ENCODE measurements around the gene C3.
"Not testable (repeated sequence)": the region's sequence is repeated elsewhere in the genome, so short reads cannot be mapped to it uniquely, and the experiment has no call there.

C3 gene

DNA sequence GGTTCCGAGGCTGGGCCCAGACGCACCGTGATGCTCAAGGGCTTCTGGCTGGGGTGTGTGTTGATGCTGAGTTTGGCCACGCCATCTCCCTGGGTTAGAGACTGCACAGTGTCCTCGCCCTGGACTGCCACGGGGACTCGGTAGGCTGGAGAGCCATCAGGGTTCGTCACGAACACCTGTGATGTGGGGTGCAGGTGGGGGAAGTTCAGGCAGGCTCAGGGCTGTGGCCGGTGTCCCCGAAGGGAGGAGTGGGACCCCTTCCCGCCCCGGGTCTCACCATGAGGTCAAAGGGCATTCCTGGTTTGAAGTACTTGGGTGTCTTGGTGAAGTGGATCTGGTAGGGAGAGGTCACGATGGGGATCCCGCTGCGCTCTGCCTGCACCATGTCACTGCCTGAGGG, 8.2 kb downstream of the C3 start:
- FAIRE-seq, result no peak

DNA sequence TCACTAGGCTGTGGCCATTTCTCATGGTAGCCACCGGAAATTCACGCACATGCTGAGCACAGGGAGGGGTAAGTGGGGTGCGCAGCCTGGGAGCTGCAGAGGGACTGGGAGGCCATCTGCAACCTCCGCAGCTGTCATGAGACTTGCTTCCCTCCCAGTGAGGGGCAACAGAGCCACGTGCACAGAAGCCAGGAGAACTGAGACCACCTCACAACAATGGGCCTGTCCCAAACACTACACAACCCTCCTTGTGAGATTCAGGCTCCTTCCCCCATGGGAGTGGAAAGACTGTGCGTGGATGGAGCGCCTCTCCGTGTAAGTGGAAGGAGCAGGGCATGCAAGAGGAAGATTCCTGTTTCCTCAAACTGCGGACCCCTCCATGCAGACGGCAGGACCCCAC, 8.8 kb downstream of the C3 start:
- FAIRE-seq, result no peak

DNA sequence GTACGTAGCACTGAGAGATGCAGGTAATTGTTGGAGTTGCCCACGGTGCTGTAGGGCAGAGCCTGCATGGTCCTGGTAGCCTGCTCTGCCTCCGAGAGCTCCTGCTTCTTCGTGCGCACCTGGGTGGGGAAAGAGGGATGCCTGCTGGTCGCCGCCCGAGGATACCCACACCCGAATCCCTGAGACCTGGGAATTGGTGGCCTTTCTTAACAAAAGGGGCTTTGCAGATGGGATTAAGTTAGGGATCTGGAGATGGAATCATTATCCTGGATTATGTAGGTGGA, 9.4 kb downstream of the C3 start:
- FAIRE-seq, result no peak

DNA sequence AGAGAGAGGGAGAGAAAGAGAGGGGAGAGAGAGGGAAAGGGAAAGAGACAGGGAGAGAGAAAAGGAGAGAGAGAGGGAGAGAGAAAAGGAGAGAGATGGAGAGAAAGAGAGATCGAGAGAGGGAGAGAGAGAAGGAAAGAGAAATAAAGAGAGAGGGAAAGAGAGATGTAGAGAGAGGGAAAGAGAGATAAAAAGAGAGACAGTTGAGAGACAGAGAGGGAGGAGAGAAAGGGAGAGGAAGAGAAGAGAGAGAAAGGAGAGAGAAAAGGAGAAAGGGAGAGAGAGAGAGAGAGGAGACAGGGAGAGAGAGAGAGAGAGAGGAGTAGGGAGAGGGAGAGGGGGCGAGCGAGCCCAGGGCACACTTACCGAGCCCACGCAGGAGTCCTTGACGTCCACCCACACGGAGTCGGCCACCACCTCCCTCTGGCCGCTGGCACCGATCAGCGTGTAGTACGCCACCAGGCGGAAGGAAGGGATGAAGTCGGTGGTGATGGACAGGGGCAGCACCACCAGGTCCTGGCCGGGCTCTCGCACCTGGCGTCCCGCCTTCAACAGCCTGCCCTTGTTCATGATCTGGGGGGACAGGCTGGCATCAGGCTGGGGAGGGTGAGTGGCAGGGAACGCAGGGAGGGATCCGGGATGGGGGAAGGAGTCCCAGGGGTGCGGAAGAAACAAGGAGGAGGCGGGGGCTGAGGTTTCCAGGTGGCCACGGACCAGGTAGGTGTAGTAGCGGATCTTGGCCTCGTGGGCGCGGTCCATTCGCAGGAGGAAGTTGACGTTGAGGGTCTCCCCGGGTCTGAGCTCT, 10.0 kb downstream of the C3 start:
- no peak for FAIRE-seq

DNA sequence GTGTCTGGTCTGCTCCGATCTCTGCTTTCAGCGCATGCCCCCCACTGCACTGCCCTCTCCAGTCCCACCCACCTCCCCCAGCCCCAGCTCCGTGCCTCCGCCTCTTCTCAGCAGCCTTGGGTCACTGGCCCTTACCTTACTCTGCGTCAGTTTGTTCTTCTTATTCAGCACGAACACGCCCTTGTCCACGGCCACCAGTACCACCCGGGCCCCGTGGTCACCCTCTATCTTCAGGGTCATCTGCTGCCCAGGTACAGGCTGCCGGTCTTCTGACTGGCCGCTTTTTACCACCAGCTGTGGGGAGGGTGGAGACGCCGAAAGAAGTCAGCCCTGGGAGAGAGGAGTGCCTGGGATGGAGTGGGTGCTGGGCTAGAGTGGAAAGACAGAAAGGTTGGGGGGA, 10.9 kb downstream of the C3 start:
- FAIRE-seq, result no peak

DNA sequence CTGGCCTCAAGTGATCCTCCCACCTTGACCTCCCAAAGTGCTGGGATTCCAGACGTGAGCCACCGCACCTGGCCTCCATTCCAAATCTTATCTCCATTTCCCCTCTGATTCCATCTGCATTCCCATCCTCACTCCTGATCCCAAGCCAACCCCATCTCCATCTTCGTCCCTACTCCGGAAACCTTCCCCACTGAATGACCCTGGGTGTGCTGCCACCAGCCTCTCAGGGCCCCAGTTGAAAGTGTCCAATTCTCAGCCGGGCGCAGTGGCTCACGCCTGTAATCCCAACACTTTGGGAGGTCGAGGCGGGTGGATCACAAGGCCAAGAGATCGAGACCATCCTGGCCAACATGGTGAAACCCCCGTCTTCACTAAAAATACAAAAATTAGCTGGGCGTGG, 11.5 kb downstream of the C3 start:
- not testable (repeated sequence) for FAIRE-seq

DNA sequence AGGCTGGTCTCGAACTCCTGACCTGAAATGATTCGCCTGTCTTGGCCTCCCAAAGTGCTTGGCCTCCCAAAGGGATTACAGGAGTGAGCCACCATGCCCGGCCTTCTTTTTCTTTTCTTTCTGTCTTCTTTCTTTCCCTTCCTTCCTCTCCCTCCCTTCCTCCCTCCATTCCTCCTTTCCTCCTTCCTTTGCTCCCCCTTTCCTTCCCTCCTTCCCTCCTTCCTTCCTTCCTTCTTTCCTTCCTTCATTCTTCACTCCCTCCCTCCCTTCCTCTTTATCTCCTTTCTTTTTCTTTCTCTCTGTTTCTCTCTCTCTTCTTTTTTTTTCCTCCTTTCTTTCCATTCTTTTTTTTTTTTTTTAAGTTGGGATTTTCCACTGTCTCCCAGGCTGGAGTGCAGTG, 12.1 kb downstream of the C3 start:
- no peak for FAIRE-seq

DNA sequence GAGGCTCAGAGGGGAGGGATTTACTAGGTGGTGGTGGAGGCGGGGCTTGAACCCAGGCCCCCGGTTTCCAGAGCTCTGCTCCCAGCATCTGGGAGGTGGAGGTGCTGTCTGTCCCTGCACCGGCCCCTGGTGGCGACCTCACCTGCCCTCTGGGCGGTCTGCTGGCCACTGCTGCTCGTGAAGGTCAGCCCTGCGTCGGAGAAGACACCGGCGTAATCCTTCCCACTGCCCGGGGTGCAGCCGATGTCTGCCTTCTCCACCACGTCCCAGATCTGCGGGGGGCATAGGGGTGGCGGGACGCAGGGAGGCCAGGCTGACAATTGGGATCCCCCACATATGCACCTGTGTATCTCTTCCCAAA, 12.8 kb downstream of the C3 start:
- no peak for FAIRE-seq

DNA sequence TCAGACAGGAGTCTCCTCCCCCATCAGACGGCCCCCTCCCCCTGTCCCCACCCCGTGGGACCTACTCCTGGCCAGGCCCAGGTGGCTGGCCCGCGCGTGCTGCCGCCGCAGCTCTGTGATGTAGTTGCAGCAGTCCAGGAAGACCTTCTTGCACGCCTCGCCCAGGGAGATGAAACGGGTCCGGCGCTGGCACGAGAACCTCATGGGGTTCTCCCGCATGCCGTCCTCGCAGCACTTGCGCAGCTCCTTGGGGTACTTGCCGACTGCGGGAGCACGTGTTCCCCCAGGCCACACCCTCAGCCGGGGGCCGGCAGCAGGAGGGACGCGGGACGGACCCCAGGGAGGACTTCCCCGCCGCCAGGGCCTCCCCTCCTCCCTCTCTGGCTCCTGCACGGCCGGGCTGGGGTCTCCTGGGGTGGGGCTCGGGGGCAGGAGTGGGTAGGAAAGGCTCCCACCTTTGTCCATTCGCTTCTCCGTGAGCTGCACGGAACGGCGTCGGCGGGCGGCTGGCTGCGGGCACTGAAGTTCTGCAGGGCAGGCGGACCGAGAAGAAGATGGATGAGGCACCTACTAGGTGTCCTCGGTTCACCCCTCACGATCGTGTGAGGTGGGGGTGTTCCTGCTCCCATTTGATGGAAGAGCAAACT, 13.3 kb downstream of the C3 start:
- no peak for FAIRE-seq

DNA sequence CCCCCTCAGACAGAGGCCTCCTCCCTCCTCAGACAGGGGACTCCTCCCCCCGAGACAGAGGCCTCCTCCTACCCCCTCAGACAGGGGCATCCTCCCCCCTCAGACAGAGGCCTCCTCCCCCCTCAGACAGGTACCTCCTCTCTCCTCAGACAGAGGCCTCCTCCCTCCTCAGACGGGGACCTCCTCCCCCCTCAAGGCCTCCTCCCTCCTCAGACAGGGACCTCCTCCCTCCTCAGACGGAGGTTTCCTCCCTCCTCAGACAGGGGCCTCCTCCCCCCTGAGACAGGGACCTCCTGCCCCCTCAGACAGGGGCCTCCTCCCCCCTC, 13.9 kb downstream of the C3 start:
- FAIRE-seq, result no peak

DNA sequence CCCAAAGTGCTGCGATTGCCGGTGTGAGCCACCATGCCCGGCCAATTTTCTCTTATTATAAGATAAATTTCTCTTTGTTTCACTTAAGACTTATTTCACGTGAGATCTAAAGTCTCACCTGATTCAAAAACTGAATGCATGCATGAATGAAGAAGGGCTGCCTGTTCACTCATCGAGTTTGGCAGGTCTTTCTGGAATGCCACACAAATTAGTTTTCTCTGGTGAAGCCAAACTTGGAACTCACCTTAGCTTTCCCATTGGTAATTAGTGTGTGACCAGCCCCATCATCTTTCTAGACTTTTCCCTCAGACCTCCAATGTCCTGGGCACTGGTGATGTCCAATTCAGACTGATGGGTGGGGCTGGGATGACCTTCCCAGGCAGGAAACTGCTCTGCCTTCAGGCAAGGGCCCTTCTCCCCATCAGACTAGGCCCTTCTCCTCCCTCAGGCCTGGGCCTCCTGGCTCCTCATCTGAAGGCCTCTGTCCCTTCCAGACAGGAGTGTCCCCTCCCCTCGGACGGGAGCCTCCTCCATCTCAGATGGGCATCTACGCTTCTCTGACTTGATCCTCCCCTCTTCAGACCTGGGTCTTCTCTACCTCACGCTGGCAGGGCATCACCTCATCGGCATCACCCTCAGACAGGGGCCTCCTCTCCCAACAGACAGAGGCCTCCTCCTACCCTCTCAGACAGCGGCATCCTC, 14.4 kb downstream of the C3 start:
- FAIRE-seq, result no peak

DNA sequence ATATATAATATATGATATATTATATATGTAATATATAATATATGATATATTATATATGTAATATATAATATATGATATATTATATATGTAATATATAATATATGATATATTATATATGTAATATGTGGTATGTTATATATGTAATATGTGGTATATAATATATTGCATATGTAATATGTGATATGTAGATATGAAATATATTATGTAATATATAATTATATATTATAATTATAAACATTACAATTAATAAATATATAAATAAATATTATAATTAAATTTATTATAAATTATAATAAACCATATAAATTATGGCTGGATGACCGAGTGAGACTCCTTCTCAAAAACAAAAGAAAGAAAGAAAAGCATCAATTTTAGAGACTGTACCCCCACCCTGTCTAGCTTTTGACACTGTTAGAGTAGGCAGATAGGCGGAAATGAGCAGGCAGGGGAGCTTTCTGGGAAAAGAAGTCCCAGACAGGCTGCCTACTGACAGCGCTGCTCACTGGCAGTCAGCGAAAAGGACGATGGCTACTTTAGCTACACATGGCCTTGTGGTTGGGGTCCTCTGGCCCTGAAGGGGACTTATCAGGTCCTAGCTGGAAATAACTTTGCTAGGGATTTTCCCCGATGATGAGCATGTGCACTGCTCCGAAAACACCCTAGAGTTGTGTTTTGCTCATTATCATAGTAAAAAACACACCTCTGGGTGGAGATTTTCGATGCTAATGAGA, 19.7 kb downstream of the C3 start:
- FAIRE-seq, result no peak

DNA sequence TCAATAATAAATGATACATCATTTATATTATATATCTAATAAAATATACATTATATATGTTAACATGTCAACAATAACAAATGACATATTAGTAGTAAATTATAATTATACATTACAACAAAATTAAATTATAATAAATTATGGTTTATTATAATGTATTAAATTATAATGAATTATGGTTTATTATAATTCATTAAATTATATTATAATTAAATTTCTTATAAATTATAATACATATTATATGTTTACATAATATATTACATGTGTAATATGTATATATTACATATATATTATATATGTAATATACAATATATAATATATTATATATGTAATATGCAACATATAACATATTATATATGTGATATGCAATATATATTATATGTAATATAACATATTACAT, 20.5 kb downstream of the C3 start:
- peak; percentile 21 for FAIRE-seq

DNA sequence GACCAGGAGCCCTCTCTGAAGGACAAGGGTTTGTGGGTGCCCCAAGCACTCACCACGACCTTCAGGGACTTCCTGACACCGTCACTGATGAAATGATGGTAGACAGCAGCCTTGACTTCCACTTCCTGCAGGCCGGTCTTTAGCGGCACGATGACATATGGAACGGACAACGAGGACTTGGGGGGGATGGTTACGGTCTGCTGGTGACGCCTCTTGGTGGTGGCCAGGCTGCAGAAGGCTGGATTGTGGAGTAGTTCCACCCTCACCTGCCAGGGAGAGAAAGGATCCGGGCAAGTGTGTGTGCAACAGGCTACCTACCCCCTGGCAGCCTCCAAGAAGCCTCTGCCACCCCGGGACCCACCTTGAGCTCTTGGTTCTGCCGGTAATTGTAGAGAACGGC, 23.2 kb downstream of the C3 start:
- FAIRE-seq, result no peak

DNA sequence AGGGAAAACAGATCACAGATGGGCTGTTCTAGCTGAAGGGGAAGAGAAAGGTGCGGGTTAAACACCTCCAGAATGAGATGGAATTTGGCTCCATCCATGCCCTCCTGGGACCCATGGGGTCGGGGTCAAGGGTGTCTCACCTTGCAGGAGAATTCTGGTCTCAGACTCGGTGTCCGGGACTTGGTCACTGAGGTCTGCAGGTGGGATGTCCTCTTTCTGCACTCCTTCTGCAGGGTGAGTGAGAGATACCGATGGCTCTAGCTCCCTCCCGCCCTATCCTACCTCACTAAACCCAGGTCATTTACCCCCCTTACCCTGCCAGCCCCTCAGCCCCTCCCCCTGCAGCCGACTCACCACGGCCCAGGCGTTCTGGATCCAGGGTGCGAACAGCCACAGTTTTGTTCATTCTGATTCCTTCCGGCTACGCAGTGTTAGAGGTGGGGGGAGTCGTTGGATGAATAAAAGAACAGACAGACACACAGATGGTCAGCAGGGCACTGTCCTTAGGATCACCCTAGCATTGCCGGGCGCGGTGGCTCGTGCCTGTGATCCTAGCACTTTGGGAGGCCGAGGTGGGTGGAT, 24.1 kb downstream of the C3 start:
- no peak for FAIRE-seq

DNA sequence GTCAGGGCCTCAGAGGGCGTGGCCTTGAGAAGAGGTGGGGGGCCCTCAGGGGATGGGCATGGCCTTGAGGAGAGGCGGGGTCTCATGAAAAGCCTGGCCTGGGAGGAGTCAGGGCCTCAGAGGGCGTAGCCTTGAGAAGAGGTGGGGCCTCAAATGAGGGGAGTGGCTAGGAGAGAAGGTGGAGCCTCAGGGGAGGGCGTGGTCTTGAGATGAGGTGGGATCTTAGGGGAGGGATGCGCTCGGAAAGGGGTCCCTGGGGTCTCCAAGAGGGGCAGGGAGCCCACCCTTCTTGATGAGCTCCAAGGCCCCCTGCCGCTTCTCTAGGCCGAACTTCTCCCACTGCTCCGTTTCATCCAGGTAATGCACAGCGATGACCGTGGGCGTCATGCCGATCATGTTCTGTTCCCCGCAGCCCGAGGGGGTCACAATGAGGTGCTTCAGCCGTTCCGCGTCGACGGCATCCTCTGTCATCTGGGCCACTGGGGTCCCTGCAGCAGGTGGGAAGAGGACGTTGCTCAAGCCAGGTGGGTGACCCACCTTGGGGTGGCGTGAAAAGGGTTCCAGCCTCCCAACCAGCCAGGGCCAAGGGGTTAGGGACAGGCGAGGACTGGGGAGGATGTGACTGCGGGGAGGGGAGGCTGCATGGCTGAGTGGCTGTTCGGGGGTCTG, 26.2 kb downstream of the C3 start:
- no peak for FAIRE-seq

DNA sequence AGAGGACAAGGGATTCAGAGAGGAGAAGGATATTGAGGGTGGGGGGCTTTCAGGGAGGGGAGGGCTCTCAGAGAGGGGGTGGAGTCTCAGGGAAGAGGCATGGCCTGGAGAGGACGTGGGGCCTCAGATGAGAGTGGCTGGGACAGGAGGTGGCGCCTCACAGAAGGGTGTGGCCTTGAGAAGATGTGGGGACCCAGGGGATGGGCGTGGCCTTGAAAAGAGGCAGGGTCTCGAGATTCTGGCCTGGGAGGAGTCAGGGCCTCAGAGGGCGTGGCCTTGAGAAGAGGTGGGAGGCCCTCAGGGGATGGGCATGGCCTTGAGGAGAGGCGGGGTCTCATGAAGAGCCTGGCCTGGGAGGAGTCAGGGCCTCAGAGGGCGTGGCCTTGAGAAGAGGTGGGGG, 26.8 kb downstream of the C3 start:
- FAIRE-seq, result no peak

DNA sequence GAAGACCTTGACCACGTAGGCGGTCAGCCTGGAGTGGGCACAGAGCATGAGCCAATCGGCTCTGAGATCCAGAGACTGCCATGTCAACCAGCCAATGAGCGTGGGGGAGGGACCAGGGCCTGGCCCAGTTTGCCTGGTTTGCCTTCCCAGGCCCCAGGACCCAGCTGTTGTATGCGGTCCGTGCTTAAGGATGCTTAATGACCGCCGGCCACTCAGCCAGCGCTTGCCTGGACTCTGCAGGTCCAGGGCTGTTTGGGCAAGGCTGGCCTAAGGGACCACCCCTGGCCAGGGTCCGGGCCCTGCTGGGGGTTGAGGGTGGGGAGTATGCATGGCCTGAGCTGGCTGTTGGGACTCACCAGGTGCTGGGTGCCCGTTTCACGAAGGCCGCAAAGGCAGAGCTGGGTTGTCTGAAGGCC, 27.4 kb downstream of the C3 start:
- FAIRE-seq, result no peak

DNA sequence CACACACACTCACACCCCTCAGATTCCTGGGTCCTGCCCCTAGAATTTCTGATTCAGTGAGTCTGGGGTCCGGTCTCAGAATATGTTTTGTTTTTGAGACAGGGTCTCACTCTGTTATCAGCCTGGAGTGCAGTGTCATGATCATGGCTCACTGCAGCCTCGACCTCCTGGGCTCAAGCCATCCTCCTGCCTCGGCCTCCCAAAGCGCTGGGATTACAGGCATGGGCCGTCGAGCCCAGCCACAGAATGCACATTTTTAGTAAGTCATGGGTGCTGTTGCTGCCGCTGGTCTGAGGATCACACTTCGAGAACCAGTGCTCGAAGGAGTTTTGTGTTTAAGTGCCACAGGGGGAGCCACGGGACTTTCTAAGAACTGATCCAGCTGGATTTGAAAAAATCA, 28.4 kb downstream of the C3 start:
- no peak for FAIRE-seq

DNA sequence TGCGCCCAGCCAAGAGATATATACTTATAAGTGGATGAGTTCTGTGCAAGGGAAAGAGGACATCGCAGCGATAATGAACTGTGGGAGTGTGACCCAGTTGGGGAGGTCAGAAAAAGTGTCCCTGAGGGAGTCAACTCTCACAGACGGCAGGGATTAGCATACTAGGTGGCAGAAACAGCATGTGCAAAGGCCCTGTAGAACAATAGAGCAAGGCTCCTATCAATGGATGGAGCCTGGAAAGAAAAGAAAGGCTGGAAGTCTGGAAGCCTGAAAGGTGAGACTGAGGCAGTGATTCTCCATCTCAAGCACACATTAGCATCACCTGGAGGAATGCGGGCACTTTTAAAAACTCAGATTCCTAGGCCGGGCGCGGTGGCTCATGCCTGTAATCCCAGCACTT, 29.1 kb downstream of the C3 start:
- no peak for FAIRE-seq

DNA sequence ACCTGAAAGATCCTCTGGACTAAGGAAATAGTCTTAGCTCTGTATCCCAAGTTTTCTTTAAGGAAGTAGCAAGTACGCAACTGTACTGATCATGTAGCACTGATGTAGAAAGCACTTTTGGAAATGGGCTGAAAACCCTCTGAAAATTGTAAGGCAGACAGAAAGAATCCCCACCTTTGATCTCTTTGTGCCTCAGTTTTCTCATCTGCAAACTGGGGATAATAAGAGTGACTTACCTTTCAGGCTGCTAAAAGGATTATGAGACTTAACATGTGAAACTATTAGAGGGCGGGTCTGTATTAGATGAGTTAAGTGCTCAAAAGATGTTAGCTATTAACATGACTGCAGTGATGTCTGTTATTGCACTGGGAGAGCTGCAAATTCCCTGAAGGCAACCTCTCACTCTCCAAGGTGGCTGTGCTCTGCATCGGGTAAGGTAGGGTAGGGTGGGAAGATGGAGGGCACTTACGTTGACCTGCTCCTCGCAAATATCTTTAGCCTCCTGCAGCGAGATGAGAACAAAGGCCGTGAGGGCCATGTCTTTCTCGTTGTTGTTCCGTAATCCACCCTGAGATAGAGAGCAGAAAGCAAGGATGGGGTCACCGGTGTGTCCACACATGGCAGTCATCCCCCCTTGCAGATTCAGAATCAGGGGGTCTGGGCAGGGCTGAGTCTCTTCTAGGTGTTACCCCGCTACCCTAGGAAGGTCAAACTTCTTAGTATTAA, 30.1 kb downstream of the C3 start:
- FAIRE-seq, result no peak

DNA sequence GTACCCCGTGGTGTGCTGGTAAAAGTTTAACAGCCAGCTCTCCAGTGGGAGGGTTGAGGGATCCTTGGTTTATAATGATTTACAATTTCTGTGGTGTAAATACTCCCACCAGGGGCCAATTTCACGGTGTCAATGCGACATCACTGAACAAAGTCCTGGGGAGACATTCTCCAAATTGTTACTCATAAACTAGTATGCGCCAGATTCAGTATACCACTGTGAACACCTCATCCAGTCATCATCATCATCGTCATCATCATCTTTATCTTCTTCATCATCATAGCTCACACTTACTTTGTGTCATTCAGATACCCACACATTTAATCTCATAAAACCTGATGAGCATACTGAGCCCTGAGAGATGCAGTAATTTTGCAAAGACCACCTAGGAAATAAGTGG, 33.3 kb downstream of the C3 start:
- FAIRE-seq, result no peak

DNA sequence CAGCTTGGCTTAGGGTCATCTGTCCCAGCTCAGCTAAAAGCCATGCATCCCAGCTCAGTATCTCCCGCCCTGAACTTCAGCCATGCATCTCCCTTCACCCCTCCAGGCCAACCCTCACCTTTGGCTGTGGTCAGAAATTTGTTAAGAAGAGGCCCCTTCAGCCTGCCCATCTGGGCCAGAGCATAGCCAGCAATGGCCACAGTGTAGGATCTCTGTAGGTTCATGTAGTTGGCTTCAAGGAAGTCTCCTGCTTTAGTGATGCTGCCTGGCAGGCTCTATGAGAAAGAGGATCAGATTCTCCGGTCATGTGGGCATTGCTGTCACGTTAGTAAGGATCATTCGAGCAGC, 33.8 kb downstream of the C3 start:
- FAIRE-seq, result no peak
